HG03135 (cell line): ENCODE measurements around the gene LILRA2.
A peak's percentile ranks its signal among the peaks of the same experiment; 100 is the strongest.
"Not testable (repeated sequence)": the region's sequence is repeated elsewhere in the genome, so short reads cannot be mapped to it uniquely, and the experiment has no call there.

ENCODE experiments used
- ATAC-seq: cut with Tn5 transposase; IDR thresholded peaks from one replicate; pipeline ENCODE4 v1.9.1; 2021; ENCODE audit warnings: mild to moderate bottlenecking, moderate library complexity; ENCODE audit not compliant: unreplicated experiment

The LILRA2 gene

GRCh38 chr19:54573330-54573872 is at the start of gene LILRA2:
LILRA2 (plus strand) TSS chr19:54573790; CDS start chr19:54573879, 89 bp downstream.
- peak; percentile 56 for ATAC-seq

- no peak for ATAC-seq
Observed at GRCh38 chr19:54525636-54526035, 48.0 kb upstream of the LILRA2 start.

GRCh38 chr19:54526972-54527371 is 46.6 kb upstream of the LILRA2 start:
- no peak for ATAC-seq

GRCh38 chr19:54530866-54531265 is 42.7 kb upstream of the LILRA2 start:
- no peak for ATAC-seq

GRCh38 chr19:54532528-54532927 is 41.1 kb upstream of the LILRA2 start:
- ATAC-seq, result peak; percentile 77

GRCh38 chr19:54533476-54533875 is 40.1 kb upstream of the LILRA2 start:
- no peak for ATAC-seq

- no peak for ATAC-seq
Observed at GRCh38 chr19:54534156-54534555, 39.4 kb upstream of the LILRA2 start.

GRCh38 chr19:54535601-54536000 is 38.0 kb upstream of the LILRA2 start:
- no peak for ATAC-seq

GRCh38 chr19:54536956-54537355 is 36.6 kb upstream of the LILRA2 start:
- no peak for ATAC-seq

GRCh38 chr19:54541712-54542111 is 31.9 kb upstream of the LILRA2 start:
- ATAC-seq, result no peak

- no peak for ATAC-seq
Observed at GRCh38 chr19:54548806-54549205, 24.8 kb upstream of the LILRA2 start.

- ATAC-seq, result no peak
Observed at GRCh38 chr19:54549224-54549623, 24.4 kb upstream of the LILRA2 start.

- no peak for ATAC-seq
Observed at GRCh38 chr19:54551293-54551692, 22.3 kb upstream of the LILRA2 start.

- ATAC-seq, result no peak
Observed at GRCh38 chr19:54551950-54552912, 21.4 kb upstream of the LILRA2 start.

- ATAC-seq, result no peak
Observed at GRCh38 chr19:54552913-54553310, 20.7 kb upstream of the LILRA2 start.

GRCh38 chr19:54554006-54554405 is 19.6 kb upstream of the LILRA2 start:
- ATAC-seq, result no peak

GRCh38 chr19:54554896-54555295 is 18.7 kb upstream of the LILRA2 start:
- no peak for ATAC-seq

GRCh38 chr19:54556194-54556593 is 17.4 kb upstream of the LILRA2 start:
- ATAC-seq, result no peak

- ATAC-seq, result no peak
Observed at GRCh38 chr19:54558339-54558738, 15.3 kb upstream of the LILRA2 start.

- no peak for ATAC-seq
Observed at GRCh38 chr19:54560881-54561385, 12.7 kb upstream of the LILRA2 start.

GRCh38 chr19:54561840-54562239 is 11.8 kb upstream of the LILRA2 start:
- no peak for ATAC-seq

GRCh38 chr19:54563206-54563605 is 10.4 kb upstream of the LILRA2 start:
- ATAC-seq, result not testable (repeated sequence)
